Kidney epithelial cell (primary cell): ENCODE data around the gene SLC7A6OS. TPM values are rescaled to one million over a fixed set of nuclear protein-coding genes. Genes with fewer than 3 reads are reported as not detected.
A peak's percentile ranks its signal among the peaks of the same experiment; 100 is the strongest.

Experiments
- DNase-seq: peaks from one replicate; pipeline ENCODE4 v3.0.0-alpha.2; 2010; ENCODE audit warnings: low read depth
- H3K27me3 ChIP-seq: 2 replicates; pipeline ENCODE4 v1.6.0; 2011; ENCODE audit warnings: low read length; ENCODE audit not compliant: control insufficient read depth, insufficient read depth
- H3K36me3 ChIP-seq: 2 replicates; pipeline ENCODE4 v1.5.1; 2011; ENCODE audit warnings: low read length; ENCODE audit not compliant: control insufficient read depth, insufficient read depth
- H3K4me3 ChIP-seq: 2 replicates; pipeline ENCODE4 v1.5.1; 2011; ENCODE audit warnings: low read depth, mild to moderate bottlenecking, control low read depth, low read length
- CTCF ChIP-seq: IDR thresholded peaks from 2 replicates; pipeline ENCODE4 v1.5.1; 2011; ENCODE audit warnings: mild to moderate bottlenecking, moderate library complexity, low read length, control low read depth, inconsistent platforms; ENCODE audit not compliant: insufficient read depth, poor library complexity, severe bottlenecking
- total RNA-seq: library from RNA; depleted of rRNA; stranded (reverse); fragments of >200 nt; gene quantifications from 2 replicates; pipeline ENCODE4 v1.2.3, GENCODE V29; 2015

SLC7A6OS gene
- total RNA-seq, result 10.4 and 14.4 TPM in 2 replicates

GRCh38 chr16:68310774-68311511 lies at the start of gene SLC7A6OS, which contains the start of gene PRMT7:
Gene SLC7A6OS, minus strand, starts transcription at chr16:68310946. Its CDS starts 20 bp downstream, at chr16:68310926.
Gene PRMT7, plus strand, starts transcription at chr16:68311019. Its CDS starts 4,961 bp downstream, at chr16:68315980.
- Histone ChIP-seq H3K4me3 (peak within 1 kb of the TSS; percentile 88), H3K27me3 (no peaks in the 10 kb centered on the region), H3K36me3 (no peaks in the 10 kb centered on the region)
- DNase-seq, result peak; percentile 64
- no peak for TF ChIP-seq CTCF

GRCh38 chr16:68359398-68360191 lies 48.8 kb upstream of the SLC7A6OS start:
- Histone ChIP-seq H3K27me3 (peaks cover 9% of the 10 kb centered on the region), H3K4me3 (no peak overlapping the region), H3K36me3 (peaks cover 3% of the 10 kb centered on the region)
- DNase-seq, result no peak
- TF ChIP-seq CTCF, result no peak

GRCh38 chr16:68358951-68359350 lies 48.2 kb upstream of the SLC7A6OS start:
- no peak overlapping the region for H3K4me3 ChIP-seq
- peaks cover 5% of the 10 kb centered on the region for H3K27me3 ChIP-seq
- TF ChIP-seq CTCF, result no peak
- no peak for DNase-seq
- H3K36me3 ChIP-seq, result peaks cover 3% of the 10 kb centered on the region

- Histone ChIP-seq H3K4me3 (no peak overlapping the region), H3K36me3 (peaks cover 3% of the 10 kb centered on the region), H3K27me3 (no peaks in the 10 kb centered on the region)
- TF ChIP-seq CTCF, result no peak
- no peak for DNase-seq
These were observed 47.2 kb upstream of the SLC7A6OS start for GRCh38 chr16:68357923-68358322.

- no peak for DNase-seq
- Histone ChIP-seq H3K4me3 (no peak overlapping the region), H3K27me3 (no peaks in the 10 kb centered on the region), H3K36me3 (peaks cover 3% of the 10 kb centered on the region)
- TF ChIP-seq CTCF, result no peak
These were observed 46.8 kb upstream of the SLC7A6OS start for GRCh38 chr16:68357521-68357922.

- Histone ChIP-seq H3K4me3 (no peak overlapping the region), H3K27me3 (no peaks in the 10 kb centered on the region), H3K36me3 (peaks cover 3% of the 10 kb centered on the region)
- no peak for TF ChIP-seq CTCF
- DNase-seq, result no peak
These were observed 46.2 kb upstream of the SLC7A6OS start for GRCh38 chr16:68356919-68357286.
